Uterus (tissue), 2 donors: ENCODE data around the gene TUBA3C.

ENCODE experiments used
- CTCF ChIP-seq, 4 experiments: fragments of 200-600 bp in 2 of 4; fragments of 450-650 bp in 2 of 4; sonication (generic) in 2 of 4; IDR thresholded peaks; one replicate each; pipeline ENCODE4 v1.5.1; 2016 to 2019; ENCODE audit warnings: antibody characterized with exemption in 4 of 4, mild to moderate bottlenecking in 2 of 4, moderate library complexity in 1 of 4
- POLR2A ChIP-seq, 2 donors: fragments of 450-650 bp; IDR thresholded peaks; one replicate each; pipeline ENCODE4 v1.6.1; 2016; ENCODE audit warnings: antibody characterized with exemption in 2 of 2, mild to moderate bottlenecking in 1 of 2, moderate library complexity in 1 of 2

GRCh38 chr13:19173752-19174151 lies 7.9 kb downstream of the TUBA3C start:
- no peak for TF ChIP-seq CTCF (IDR thresholded peaks at IDR 0.05)
- no peak for TF ChIP-seq POLR2A (IDR thresholded peaks at IDR 0.05)
